MM.1S (cell line): ENCODE measurements around the gene ASCC3.

Experiments used
- DNase-seq: peaks from one replicate; pipeline ENCODE4 v3.0.0-alpha.2; 2015
- H2AFZ ChIP-seq: fragments of 300-600 bp; sonication (generic); 2 replicates; pipeline ENCODE4 v1.6.0; 2016; ENCODE audit warnings: antibody characterized with exemption, low read length
- H3F3A ChIP-seq: fragments of 300-600 bp; sonication (generic); 2 replicates; pipeline ENCODE4 v1.6.1; 2016; ENCODE audit warnings: mild to moderate bottlenecking, antibody characterized with exemption, low read length, moderate library complexity, mixed read lengths; ENCODE audit not compliant: insufficient read depth
- H3K27ac ChIP-seq: fragments of 300-600 bp; sonication (generic); 2 replicates; pipeline ENCODE4 v1.5.1; 2016; ENCODE audit warnings: mild to moderate bottlenecking, low read length
- H3K27me3 ChIP-seq: fragments of 300-600 bp; sonication (generic); replicated peaks from 2 replicates; pipeline ENCODE4 v1.6.0; 2016; ENCODE audit warnings: low read length; ENCODE audit not compliant: insufficient read depth
- H3K36me3 ChIP-seq: fragments of 300-600 bp; sonication (generic); replicated peaks from 2 replicates; pipeline ENCODE4 v1.6.1; 2016; ENCODE audit warnings: mild to moderate bottlenecking, low read length, mixed read lengths; ENCODE audit not compliant: insufficient read depth
- H3K4me1 ChIP-seq: fragments of 300-600 bp; sonication (generic); 2 replicates; pipeline ENCODE4 v1.6.1; 2016; ENCODE audit warnings: low read length, mixed read lengths
- H3K4me2 ChIP-seq: fragments of 300-600 bp; sonication (generic); 2 replicates; pipeline ENCODE4 v1.6.0; 2016; ENCODE audit warnings: low read depth, low read length
- H3K4me3 ChIP-seq: fragments of 300-600 bp; sonication (generic); 2 replicates; pipeline ENCODE4 v1.5.1; 2016; ENCODE audit warnings: low read length, mixed read lengths
- H3K79me2 ChIP-seq: fragments of 300-600 bp; sonication (generic); 2 replicates; pipeline ENCODE4 v1.6.1; 2016; ENCODE audit warnings: mixed run types, low read length, mixed read lengths
- H3K9ac ChIP-seq: fragments of 300-600 bp; sonication (generic); 2 replicates; pipeline ENCODE4 v1.6.1; 2016; ENCODE audit warnings: low read length, mixed read lengths
- H3K9me2 ChIP-seq: fragments of 300-600 bp; sonication (generic); replicated peaks from 2 replicates; pipeline ENCODE4 v1.6.1; 2016; ENCODE audit warnings: mild to moderate bottlenecking, low read length, mixed read lengths; ENCODE audit not compliant: insufficient read depth
- H3K9me3 ChIP-seq: fragments of 300-600 bp; sonication (generic); replicated peaks from 2 replicates; pipeline ENCODE4 v1.6.1; 2016; ENCODE audit warnings: mild to moderate bottlenecking, low read length, mixed read lengths; ENCODE audit not compliant: insufficient read depth
- H4K20me1 ChIP-seq: fragments of 300-600 bp; sonication (generic); 2 replicates; pipeline ENCODE4 v1.6.1; 2016; ENCODE audit warnings: mild to moderate bottlenecking, low read length, moderate library complexity, mixed read lengths; ENCODE audit not compliant: insufficient read depth
- CTCF ChIP-seq: fragments of 300-600 bp; sonication (generic); IDR thresholded peaks from 2 replicates; pipeline ENCODE4 v1.5.1; 2016; ENCODE audit warnings: antibody characterized with exemption, low read length, mixed read lengths
- EZH2 ChIP-seq: fragments of 300-600 bp; sonication (generic); optimal IDR thresholded peaks from 2 replicates; pipeline ENCODE3; 2017; ENCODE audit warnings: low read depth, mild to moderate bottlenecking, antibody characterized with exemption, low read length, mixed read lengths
- EZH2phosphoT487 ChIP-seq: fragments of 300-600 bp; sonication (generic); IDR thresholded peaks from 2 replicates; pipeline ENCODE4 v1.6.1; 2018; ENCODE audit warnings: antibody characterized with exemption, low read length

ASCC3 gene

GRCh38 chr6:100627911-100628758 lies 253.0 kb downstream of the ASCC3 start:
- H3K27ac ChIP-seq = no peak overlapping the region
- DNase-seq = no peak
- H3K36me3 ChIP-seq = no peaks in the 10 kb centered on the region
- no peak overlapping the region for H3K4me3 ChIP-seq
- H3K79me2 ChIP-seq = no peaks in the 10 kb centered on the region
- H3K9ac ChIP-seq = no peak overlapping the region
- H3K9me2 ChIP-seq = no peaks in the 10 kb centered on the region
- H3K27me3 ChIP-seq = no peaks in the 10 kb centered on the region
- TF ChIP-seq CTCF (no peak), EZH2 (no peak), EZH2phosphoT487 (no peak)
- H3K4me1 ChIP-seq = no peaks in the 10 kb centered on the region
- no peaks in the 10 kb centered on the region for H3K9me3 ChIP-seq
- H3F3A ChIP-seq = no peaks in the 10 kb centered on the region
- H4K20me1 ChIP-seq = no peaks in the 10 kb centered on the region
- no peak overlapping the region for H2AFZ ChIP-seq
- H3K4me2 ChIP-seq = no peak overlapping the region

GRCh38 chr6:100626721-100627120 lies 254.4 kb downstream of the ASCC3 start:
- H2AFZ ChIP-seq = no peak overlapping the region
- H3K4me3 ChIP-seq = no peak overlapping the region
- no peak overlapping the region for H3K9ac ChIP-seq
- no peaks in the 10 kb centered on the region for H3K9me2 ChIP-seq
- no peak for TF ChIP-seq CTCF
- no peak for TF ChIP-seq EZH2
- no peak for TF ChIP-seq EZH2phosphoT487
- no peaks in the 10 kb centered on the region for H3K27me3 ChIP-seq
- H3K9me3 ChIP-seq = no peaks in the 10 kb centered on the region
- no peak overlapping the region for H3K27ac ChIP-seq
- no peaks in the 10 kb centered on the region for H3F3A ChIP-seq
- no peak overlapping the region for H3K4me2 ChIP-seq
- H3K79me2 ChIP-seq = no peaks in the 10 kb centered on the region
- H4K20me1 ChIP-seq = no peaks in the 10 kb centered on the region
- H3K4me1 ChIP-seq = no peaks in the 10 kb centered on the region
- H3K36me3 ChIP-seq = no peaks in the 10 kb centered on the region
- no peak for DNase-seq

GRCh38 chr6:100622907-100623692 lies 258.0 kb downstream of the ASCC3 start:
- Histone ChIP-seq H3K27me3 (no peaks in the 10 kb centered on the region), H3K27ac (no peak overlapping the region), H4K20me1 (no peaks in the 10 kb centered on the region), H3K4me2 (no peak overlapping the region), H3K9me2 (no peaks in the 10 kb centered on the region), H3K79me2 (no peaks in the 10 kb centered on the region), H3F3A (0 out of 2 replicates have a peak, but pooled peaks cover 4% of the 10 kb centered on the region), H3K36me3 (no peaks in the 10 kb centered on the region), H3K4me1 (peaks cover 10% of the 10 kb centered on the region), H3K9ac (no peak overlapping the region), H3K4me3 (no peak overlapping the region), H2AFZ (no peak overlapping the region), H3K9me3 (no peaks in the 10 kb centered on the region)
- no peak for DNase-seq
- TF ChIP-seq CTCF = no peak
- TF ChIP-seq EZH2 = no peak
- no peak for TF ChIP-seq EZH2phosphoT487
